GM12878 (cell line): Measurements from ENCODE around the gene FGF11. TPM values are rescaled to one million over a fixed set of nuclear protein-coding genes. Genes with fewer than 3 reads are reported as not detected.

Experiments
- ATAC-seq: fragments of 200-7000 bp; cut with Tn5 transposase; 3 replicates; pipeline ENCODE4 v1.9.1; 2020; ENCODE audit warnings: mild to moderate bottlenecking, moderate library complexity
- BruUV-seq: library from RNA; stranded (reverse); fragments of 400-500 nt; replicated peaks from 2 replicates; lab custom pipeline; 2021; lab: Mats Ljungman, UMichigan
- CTCF ChIA-PET: fragments of 300-600 bp; sonication (Branson Sonifier 250); formaldehyde crosslinking; extraction: SDS; loops from one replicate; lab custom pipeline; 2021; ENCODE audit warnings: inconsistent platforms; lab: Yijun Ruan, JAX
- POLR2A ChIA-PET: fragments of 350-600 bp; formaldehyde crosslinking; extraction: SDS; loops from one replicate; lab custom pipeline; 2021; ENCODE audit warnings: inconsistent platforms; lab: Charles Lee
- RAD21 ChIA-PET: fragments of 300-600 bp; sonication (Branson Sonifier 250); formaldehyde crosslinking; loops from one replicate; lab custom pipeline; 2023; ENCODE audit warnings: antibody characterized with exemption; ENCODE audit not compliant: unreplicated experiment; lab: Charles Lee
- SMC1A ChIA-PET: fragments of 300-600 bp; sonication (Branson Sonifier 250); formaldehyde crosslinking; loops from one replicate; lab custom pipeline; 2023; ENCODE audit not compliant: unreplicated experiment, uncharacterized antibody; lab: Charles Lee
- DNase-seq: peaks from one replicate; pipeline ENCODE4 v3.0.0-alpha.2; 2011; ENCODE audit warnings: low read depth, low spot score
- FAIRE-seq: peaks from 3 replicates; lab custom pipeline; 2011; peaks lifted over from hg19 to GRCh38; lab: Jason Lieb, UNC
- H2AFZ ChIP-seq: 2 replicates; pipeline ENCODE4 v1.6.0; 2011; ENCODE audit warnings: low read depth, low read length, control low read depth; ENCODE audit not compliant: control insufficient read depth
- H3K27ac ChIP-seq: 2 replicates; pipeline ENCODE4 v1.5.1; 2011; ENCODE audit warnings: control low read depth; ENCODE audit not compliant: control insufficient read depth, insufficient read depth
- H3K27me3 ChIP-seq, 2 experiments: replicated peaks in 1 of 2; 2 replicates each; pipeline versions ENCODE4 v1.6.0 to v1.6.1; 2011; ENCODE audit warnings: low read length in 1 of 2; ENCODE audit not compliant: control insufficient read depth in 2 of 2, insufficient read depth in 2 of 2
- H3K36me3 ChIP-seq, 2 experiments: 2 replicates each; pipeline ENCODE4 v1.5.1; 2011; ENCODE audit warnings: low read length in 1 of 2; ENCODE audit not compliant: control insufficient read depth in 2 of 2, insufficient read depth in 2 of 2
- H3K4me1 ChIP-seq: 2 replicates; pipeline ENCODE4 v1.6.1; 2011; ENCODE audit warnings: mild to moderate bottlenecking, low read length, moderate library complexity, mixed read lengths; ENCODE audit not compliant: control insufficient read depth, insufficient read depth
- H3K4me2 ChIP-seq: 2 replicates; pipeline ENCODE4 v1.6.0; 2011; ENCODE audit warnings: control low read depth; ENCODE audit not compliant: control insufficient read depth, insufficient read depth
- H3K4me3 ChIP-seq: fragments of 200-600 bp; sonication (generic); 2 replicates; pipeline ENCODE4 v1.5.1; 2016
- H3K79me2 ChIP-seq: 2 replicates; pipeline ENCODE4 v1.6.0; 2011; ENCODE audit warnings: low read length; ENCODE audit not compliant: control insufficient read depth, insufficient read depth
- H3K9ac ChIP-seq: 2 replicates; pipeline ENCODE4 v1.8.0; 2011; ENCODE audit warnings: low read length, control low read depth, mixed read lengths; ENCODE audit not compliant: control insufficient read depth, insufficient read depth
- H3K9me3 ChIP-seq: replicated peaks from 3 replicates; pipeline ENCODE4 v1.5.1; 2011; ENCODE audit warnings: mild to moderate bottlenecking, low read length; ENCODE audit not compliant: control insufficient read depth, insufficient read depth
- H4K20me1 ChIP-seq: 2 replicates; pipeline ENCODE4 v1.6.0; 2011; ENCODE audit not compliant: control insufficient read depth, insufficient read depth
- CEBPZ ChIP-seq: fragments of 150-350 bp; IDR thresholded peaks from 2 replicates; pipeline ENCODE4 v1.6.1; 2016; ENCODE audit warnings: low read depth, low read length
- FOXK2 ChIP-seq: fragments of 450-650 bp; IDR thresholded peaks from 2 replicates; pipeline ENCODE4 v1.6.1; 2017; ENCODE audit warnings: mild to moderate bottlenecking, moderate library complexity
- GATAD2B ChIP-seq: fragments of 450-650 bp; conservative IDR thresholded peaks from 2 replicates; pipeline ENCODE4 v1.6.1; 2017; ENCODE audit warnings: low read depth, mild to moderate bottlenecking, moderate library complexity
- IRF5 ChIP-seq: fragments of 450-650 bp; IDR thresholded peaks from 2 replicates; pipeline ENCODE4 v1.6.1; 2017; ENCODE audit warnings: borderline replicate concordance
- LARP7 ChIP-seq: fragments of 450-650 bp; IDR thresholded peaks from 2 replicates; pipeline ENCODE4 v1.6.1; 2017; ENCODE audit warnings: mild to moderate bottlenecking
- MTA3 ChIP-seq: IDR thresholded peaks from 2 replicates; pipeline ENCODE4 v1.6.1; 2012; ENCODE audit warnings: low read length, inconsistent platforms, borderline replicate concordance
- MYC ChIP-seq: IDR thresholded peaks from 2 replicates; pipeline ENCODE4 v1.6.1; 2011; ENCODE audit warnings: mild to moderate bottlenecking, low read length, moderate library complexity, inconsistent platforms; ENCODE audit not compliant: insufficient read depth, insufficient replicate concordance, insufficient read length, severe bottlenecking
- NBN ChIP-seq: fragments of 450-650 bp; IDR thresholded peaks from 2 replicates; pipeline ENCODE4 v1.6.1; 2016
- NFIC ChIP-seq: IDR thresholded peaks from 2 replicates; pipeline ENCODE4 v1.6.1; 2012; ENCODE audit warnings: low read depth, mild to moderate bottlenecking, inconsistent platforms, low read length, moderate library complexity
- NFYA ChIP-seq: IDR thresholded peaks from 2 replicates; pipeline ENCODE4 v1.6.1; 2011; ENCODE audit warnings: low read depth, mild to moderate bottlenecking, low read length, improper control_type of control experiment, borderline replicate concordance
- PAX8 ChIP-seq: fragments of 450-650 bp; IDR thresholded peaks from 2 replicates; pipeline ENCODE4 v1.6.1; 2017; ENCODE audit warnings: mild to moderate bottlenecking, moderate library complexity
- RCOR1 ChIP-seq: conservative IDR thresholded peaks from 2 replicates; pipeline ENCODE4 v1.6.1; 2012; ENCODE audit warnings: low read depth, low read length, improper control_type of control experiment
- SIX5 ChIP-seq: IDR thresholded peaks from 2 replicates; pipeline ENCODE4 v1.6.1; 2011; ENCODE audit warnings: mild to moderate bottlenecking, low read depth, low read length, moderate library complexity; ENCODE audit not compliant: severe bottlenecking
- TAF1 ChIP-seq: IDR thresholded peaks from 2 replicates; pipeline ENCODE4 v1.6.1; 2011; ENCODE audit warnings: mild to moderate bottlenecking, low read depth, low read length, borderline replicate concordance
- ZNF207 ChIP-seq: fragments of 450-650 bp; IDR thresholded peaks from 2 replicates; pipeline ENCODE4 v1.6.1; 2014; ENCODE audit warnings: antibody characterized with exemption, mild to moderate bottlenecking, borderline replicate concordance
- ZNF217 ChIP-seq: fragments of 450-650 bp; IDR thresholded peaks from 2 replicates; pipeline ENCODE4 v1.6.1; 2017; ENCODE audit warnings: antibody characterized with exemption, mild to moderate bottlenecking
- ZNF622 ChIP-seq: fragments of 450-650 bp; IDR thresholded peaks from 2 replicates; pipeline ENCODE4 v1.6.1; 2017; ENCODE audit warnings: mild to moderate bottlenecking, inconsistent platforms
- WGBS: methylation state at CpG from one replicate; pipeline ENCODE4 v1.1.6; 2016; ENCODE audit warnings: low lambda C conversion rate; ENCODE audit not compliant: insufficient replicate concordance, insufficient coverage; ENCODE audit errors: missing lambda C conversion rate; 5-methylcytosine and 5-hydroxymethylcytosine counted together
- in situ Hi-C: fragments of 300-500 bp; cut with MboI; formaldehyde crosslinking; loops from 9 replicates; pipeline ENCODE4 v1.14.3; 2018; ENCODE audit warnings: mixed read lengths
- intact Hi-C: fragments of 100-400 bp; cut with micrococcal nuclease; formaldehyde crosslinking; loops from one replicate; pipeline ENCODE4 v1.14.2; 2022; ENCODE audit not compliant: unreplicated experiment
- polyA plus RNA-seq, 11 experiments: library from polyadenylated mRNA; depleted of rRNA in 4 of 11; unstranded in 6 of 11; stranded (reverse) in 5 of 11; fragments of >200 nt; fragmentation: Nextera tagmentation in 4 of 11; fragmentation: Illumina TruSeq in 1 of 11; extraction: Ambion mirVana in 4 of 11; extraction: Trizol in 1 of 11; gene quantifications; 1 replicate in 1 of 11; 2 replicates in 10 of 11; pipeline versions ENCODE4 v1.2.1 to v1.2.3, GENCODE V29; 2011 to 2016; ENCODE audit warnings: inconsistent platforms in 2 of 11, missing spikeins in 2 of 11, low read depth in 1 of 11
- total RNA-seq, 4 experiments: library from RNA; depleted of rRNA in 3 of 4; stranded (reverse); fragments of >200 nt in 3 of 4; fragmentation: Illumina TruSeq in 1 of 4; extraction: Trizol in 1 of 4; gene quantifications; 2 replicates each; pipeline versions ENCODE4 v1.2.1 to v1.2.3, GENCODE V29; 2013 to 2021
- TF ChIP-seq, protein P1 (sequence below): fragments of 450-650 bp; IDR thresholded peaks from 2 replicates; pipeline ENCODE4 v1.6.1; 2017; ENCODE audit warnings: mild to moderate bottlenecking

Gene FGF11
- total and polyA plus RNA-seq, 10 of the 15 experiments (the other 5 are each of a cell fraction or from before 2014, with no cell fraction given): 0.69 to 21.1 (median 2.6) TPM

DNA sequence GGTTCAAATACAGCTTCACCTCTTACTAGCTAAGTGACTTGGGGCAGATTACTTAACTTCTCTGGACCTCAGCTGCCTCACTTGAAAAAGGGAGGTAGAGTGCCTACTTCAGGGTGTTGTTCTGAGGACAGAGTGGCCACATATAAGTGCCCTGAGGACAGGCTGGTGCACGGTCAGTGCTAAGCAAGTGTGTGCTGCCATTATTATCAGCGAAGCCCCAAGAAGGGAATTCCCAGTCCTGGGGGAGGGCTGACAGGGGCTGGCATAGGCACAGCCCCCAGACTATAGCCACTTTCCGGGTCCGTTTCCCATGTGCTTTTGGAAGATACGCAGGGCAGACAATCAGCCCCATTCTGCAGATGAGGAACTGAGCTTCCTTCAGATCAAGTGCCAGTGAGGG, 37.6 kb downstream of the FGF11 start:
- Histone ChIP-seq H2AFZ (no peak overlapping the region), H3K4me2 (peak overlapping the region; percentile 87), H3K4me1 (peaks cover 11% of the 10 kb centered on the region), H3K79me2 (peaks cover 31% of the 10 kb centered on the region), H3K27ac (no peak overlapping the region), H4K20me1 (peaks cover 2% of the 10 kb centered on the region; the same call in 1 of the 2 replicates), H3K9me3 (no peaks in the 10 kb centered on the region), H3K9ac (no peak overlapping the region), H3K4me3 (no peak overlapping the region), H3K27me3 (no peaks in the 10 kb centered on the region), H3K36me3 (no peaks in the 10 kb centered on the region)
- in situ Hi-C loops: no loop called here
- POLR2A ChIA-PET: interaction anchor here (0.5 to 2.1 kb wide), 5 partner anchors 8 to 41 kb away, joined by 3 to 9 read pairs (median 7); partner anchors contain the start of gene TMEM102
- no peak for DNase-seq
- RAD21 ChIA-PET: interaction anchor here (0.7 to 1.2 kb wide), 4 partner anchors 12 to 114 kb away, joined by 3 to 4 read pairs (median 3); no protein-coding TSS in a partner anchor
- no peak for ATAC-seq
- intact Hi-C loops: no loop called here
- no peak for FAIRE-seq
- CTCF ChIA-PET: interaction anchor here (0.8 to 6.2 kb wide), 6 partner anchors 10 to 121 kb away, joined by 3 to 17 read pairs (median 4); partner anchors contain the start of genes SENP3 and TMEM102
- BruUV-seq: no TSS peak
- SMC1A ChIA-PET: interaction anchor here (0.9 to 2.0 kb wide), 4 partner anchors 12 to 41 kb away, joined by 3 to 5 read pairs (median 4); partner anchors contain the start of gene TMEM102
- 94% methylated on average over 5 of the region's 5 CpGs for WGBS
- TF ChIP-seq CEBPZ (no peak), TAF1 (no peak), NFYA (no peak), NFIC (no peak), PAX8 (no peak), LARP7 (no peak), MYC (no peak), ZNF217 (no peak), SIX5 (no peak), NBN (no peak), GATAD2B (no peak), MTA3 (no peak), IRF5 (no peak), FOXK2 (no peak), RCOR1 (no peak), ZNF622 (no peak), ZNF207 (no peak)
- TF ChIP-seq, protein P1, sequence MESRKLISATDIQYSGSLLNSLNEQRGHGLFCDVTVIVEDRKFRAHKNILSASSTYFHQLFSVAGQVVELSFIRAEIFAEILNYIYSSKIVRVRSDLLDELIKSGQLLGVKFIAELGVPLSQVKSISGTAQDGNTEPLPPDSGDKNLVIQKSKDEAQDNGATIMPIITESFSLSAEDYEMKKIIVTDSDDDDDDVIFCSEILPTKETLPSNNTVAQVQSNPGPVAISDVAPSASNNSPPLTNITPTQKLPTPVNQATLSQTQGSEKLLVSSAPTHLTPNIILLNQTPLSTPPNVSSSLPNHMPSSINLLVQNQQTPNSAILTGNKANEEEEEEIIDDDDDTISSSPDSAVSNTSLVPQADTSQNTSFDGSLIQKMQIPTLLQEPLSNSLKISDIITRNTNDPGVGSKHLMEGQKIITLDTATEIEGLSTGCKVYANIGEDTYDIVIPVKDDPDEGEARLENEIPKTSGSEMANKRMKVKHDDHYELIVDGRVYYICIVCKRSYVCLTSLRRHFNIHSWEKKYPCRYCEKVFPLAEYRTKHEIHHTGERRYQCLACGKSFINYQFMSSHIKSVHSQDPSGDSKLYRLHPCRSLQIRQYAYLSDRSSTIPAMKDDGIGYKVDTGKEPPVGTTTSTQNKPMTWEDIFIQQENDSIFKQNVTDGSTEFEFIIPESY: no peak
